Spleen (tissue), 11 donors: ENCODE measurements around the gene SHQ1. TPM values are rescaled to one million over a fixed set of nuclear protein-coding genes. Genes with fewer than 3 reads are reported as not detected.

Source experiments
- DNase-seq: peaks from one replicate; pipeline ENCODE4 v3.0.0-alpha.2; 2020
- H3K27ac ChIP-seq, 8 donors: fragments of 200-600 bp; sonication (generic) in 7 of 8; 1 replicate in 4 of 8; 2 replicates in 4 of 8; pipeline versions ENCODE4 v1.5.0 to v1.8.0; 2016 to 2021; ENCODE audit warnings: inconsistent platforms in 4 of 8, mild to moderate bottlenecking in 4 of 8, moderate library complexity in 1 of 8
- H3K27me3 ChIP-seq, 7 donors: fragments of 200-600 bp; sonication (generic) in 6 of 7; replicated peaks in 1 of 7; 1 replicate in 4 of 7; 2 replicates in 3 of 7; pipeline versions ENCODE4 v1.5.0 to v1.8.0; 2016 to 2021; ENCODE audit warnings: inconsistent platforms in 3 of 7, mild to moderate bottlenecking in 1 of 7
- H3K36me3 ChIP-seq, 6 donors: fragments of 200-600 bp; sonication (generic) in 5 of 6; 1 replicate in 4 of 6; 2 replicates in 2 of 6; pipeline versions ENCODE4 v1.5.0 to v1.8.0; 2016 to 2021; ENCODE audit warnings: inconsistent platforms in 2 of 6
- H3K4me1 ChIP-seq, 6 donors: fragments of 200-600 bp; sonication (generic) in 5 of 6; 1 replicate in 3 of 6; 2 replicates in 3 of 6; pipeline versions ENCODE4 v1.5.0 to v1.8.0; 2016 to 2021; ENCODE audit warnings: inconsistent platforms in 3 of 6
- H3K4me3 ChIP-seq, 8 donors: fragments of 200-600 bp; sonication (generic) in 7 of 8; 1 replicate in 4 of 8; 2 replicates in 4 of 8; pipeline versions ENCODE4 v1.5.0 to v1.8.0; 2016 to 2021; ENCODE audit warnings: inconsistent platforms in 4 of 8, mild to moderate bottlenecking in 4 of 8, moderate library complexity in 2 of 8
- H3K9me3 ChIP-seq, 8 donors: fragments of 200-600 bp; sonication (generic) in 7 of 8; 1 replicate in 4 of 8; 2 replicates in 4 of 8; pipeline versions ENCODE4 v1.5.0 to v1.8.0; 2016 to 2021; ENCODE audit warnings: inconsistent platforms in 4 of 8
- CTCF ChIP-seq, 11 experiments: fragments of 200-600 bp in 7 of 11; fragments of 450-650 bp in 4 of 11; sonication (generic) in 4 of 11; IDR thresholded peaks in 8 of 11; conservative IDR thresholded peaks in 3 of 11; 1 replicate in 7 of 11; 2 replicates in 4 of 11; pipeline versions ENCODE4 v1.4.0 to v1.8.0; 2016 to 2021; ENCODE audit warnings: antibody characterized with exemption in 11 of 11, inconsistent platforms in 4 of 11, mild to moderate bottlenecking in 1 of 11
- POLR2A ChIP-seq, 3 donors: fragments of 450-650 bp; IDR thresholded peaks; one replicate each; pipeline ENCODE4 v1.5.1; 2017; ENCODE audit warnings: antibody characterized with exemption in 3 of 3, mild to moderate bottlenecking in 1 of 3
- POLR2AphosphoS5 ChIP-seq, 3 donors: sonication (generic); formaldehyde crosslinking; IDR thresholded peaks; one replicate each; pipeline ENCODE4 v1.5.1; 2017; ENCODE audit warnings: antibody characterized with exemption in 3 of 3
- WGBS, 5 donors: extraction: QIAGEN DNeasy Blood & Tissue Kit in 3 of 5; methylation state at CpG; one replicate each; pipeline versions ENCODE4 v1.1.5 to v1.1.7; 2013 to 2018; 5-methylcytosine and 5-hydroxymethylcytosine counted together
- intact Hi-C: fragments of 100-400 bp; cut with DNase I; formaldehyde crosslinking; loops from one replicate; pipeline ENCODE4 v1.15.0; 2023; ENCODE audit warnings: low total_unique reads
- polyA plus RNA-seq, 3 donors: library from polyadenylated mRNA; stranded (reverse); fragments of 200-250 nt; gene quantifications; one replicate each; pipeline ENCODE4 v1.2.1, GENCODE V29; 2013
- total RNA-seq, 7 donors: library from RNA; depleted of rRNA in 3 of 7; stranded (reverse); fragments of >200 nt in 3 of 7; fragmentation: NEBNext Ultra II Directional in 4 of 7; extraction: Animal tissue kit (Norgen Biotek cat#: 25700) in 4 of 7; gene quantifications; one replicate each; pipeline versions ENCODE4 v1.1.0 to v1.2.1, GENCODE V29; 2016 to 2021
- donor health status: healthy with polysubstance abuse.
- donor health status: DM: no; HTN: no; CAD: no; lungs with moderate emphysema.
- donor health status: DM: no; HTN: no; CAD: no.
- donor health status: Bipolar disorder and iron deficiency.
- donor health status: healthy.
- donor health status: DM: no; HTN: no; CAD: no.
- donor health status: DM: yes; HTN: yes; CAD: no.

Gene SHQ1
- total and polyA plus RNA-seq, 10 donors = 6.7 to 28.6 (median 16.7) TPM

- H3K9me3 ChIP-seq = no peaks in the 10 kb centered on the region
- H3K4me1 ChIP-seq = no peaks in the 10 kb centered on the region
- no peak for TF ChIP-seq POLR2AphosphoS5 (IDR thresholded peaks at IDR 0.05)
- TF ChIP-seq CTCF (IDR thresholded peaks at IDR 0.05 in 8 of 11, conservative IDR thresholded peaks at IDR 0.05 in 3 of 11) = no peak
- TF ChIP-seq POLR2A (IDR thresholded peaks at IDR 0.05) = no peak
- intact Hi-C loops = no loop called here
- H3K27me3 ChIP-seq = peaks cover 0 to 7% (median 0%) of the 10 kb centered on the region in 7 donors
- no peak for DNase-seq
- H3K4me3 ChIP-seq = no peak overlapping the region
- H3K36me3 ChIP-seq = no peaks in the 10 kb centered on the region
- no peak overlapping the region for H3K27ac ChIP-seq
- 73 to 94% (median 81%) methylated on average over 5 of the region's 5 CpGs for WGBS, 5 donors
Measured at GRCh38 chr3:72872183-72872582, 23.9 kb upstream of the SHQ1 start.

- Histone ChIP-seq H3K27me3 (no peaks in the 10 kb centered on the region), H3K27ac (no peak overlapping the region), H3K9me3 (no peaks in the 10 kb centered on the region), H3K36me3 (no peaks in the 10 kb centered on the region), H3K4me3 (no peak overlapping the region), H3K4me1 (no peaks in the 10 kb centered on the region)
- no peak for DNase-seq
- intact Hi-C loops = no loop called here
- TF ChIP-seq CTCF (IDR thresholded peaks at IDR 0.05 in 8 of 11, conservative IDR thresholded peaks at IDR 0.05 in 3 of 11) = no peak
- TF ChIP-seq POLR2AphosphoS5 (IDR thresholded peaks at IDR 0.05) = no peak
- no peak for TF ChIP-seq POLR2A (IDR thresholded peaks at IDR 0.05)
- WGBS, 5 donors = 68 to 74% (median 68%) methylated on average over 7 of the region's 7 CpGs
Measured at GRCh38 chr3:72862314-72863090, 14.3 kb upstream of the SHQ1 start.

- peaks cover 0 to 3% (median 0%) of the 10 kb centered on the region in 7 donors for H3K27me3 ChIP-seq
- TF ChIP-seq POLR2AphosphoS5 (IDR thresholded peaks at IDR 0.05) = no peak
- no peak for TF ChIP-seq POLR2A (IDR thresholded peaks at IDR 0.05)
- no peak for TF ChIP-seq CTCF (IDR thresholded peaks at IDR 0.05 in 8 of 11, conservative IDR thresholded peaks at IDR 0.05 in 3 of 11)
- no peak overlapping the region for H3K27ac ChIP-seq
- intact Hi-C loops = no loop called here
- no peaks in the 10 kb centered on the region for H3K4me1 ChIP-seq
- H3K4me3 ChIP-seq = no peak overlapping the region
- DNase-seq = no peak
- H3K9me3 ChIP-seq = no peaks in the 10 kb centered on the region
- H3K36me3 ChIP-seq = no peaks in the 10 kb centered on the region
- WGBS, 5 donors = 75 to 88% (median 81%) methylated on average over 1 of the region's 1 CpG
Measured at GRCh38 chr3:72860846-72861245, 12.6 kb upstream of the SHQ1 start.

- Histone ChIP-seq H3K9me3 (no peaks in the 10 kb centered on the region), H3K36me3 (no peaks in the 10 kb centered on the region), H3K27ac (no peak overlapping the region), H3K4me1 (no peaks in the 10 kb centered on the region), H3K4me3 (no peak overlapping the region), H3K27me3 (peaks cover 0 to 11% (median 0%) of the 10 kb centered on the region in 7 donors)
- WGBS, 5 donors = 80 to 89% (median 84%) methylated on average over 5 of the region's 5 CpGs
- TF ChIP-seq POLR2AphosphoS5 (IDR thresholded peaks at IDR 0.05) = no peak
- TF ChIP-seq CTCF (IDR thresholded peaks at IDR 0.05 in 8 of 11, conservative IDR thresholded peaks at IDR 0.05 in 3 of 11) = no peak
- TF ChIP-seq POLR2A (IDR thresholded peaks at IDR 0.05) = no peak
- no peak for DNase-seq
- intact Hi-C loops = no loop called here
Measured at GRCh38 chr3:72860053-72860452, 11.8 kb upstream of the SHQ1 start.
